GM19025 (cell line): ENCODE data around the gene NOS2.
"Not testable (repeated sequence)": the region's sequence is repeated elsewhere in the genome, so short reads cannot be mapped to it uniquely, and the experiment has no call there.

Experiments used
- ATAC-seq: cut with Tn5 transposase; IDR thresholded peaks from one replicate; pipeline ENCODE4 v1.9.1; 2021; ENCODE audit warnings: mild to moderate bottlenecking, low read depth, moderate library complexity; ENCODE audit not compliant: unreplicated experiment

Gene NOS2

GRCh38 chr17:27793168-27793905, 7.0 kb downstream of the NOS2 start:
- no peak for ATAC-seq

DNA sequence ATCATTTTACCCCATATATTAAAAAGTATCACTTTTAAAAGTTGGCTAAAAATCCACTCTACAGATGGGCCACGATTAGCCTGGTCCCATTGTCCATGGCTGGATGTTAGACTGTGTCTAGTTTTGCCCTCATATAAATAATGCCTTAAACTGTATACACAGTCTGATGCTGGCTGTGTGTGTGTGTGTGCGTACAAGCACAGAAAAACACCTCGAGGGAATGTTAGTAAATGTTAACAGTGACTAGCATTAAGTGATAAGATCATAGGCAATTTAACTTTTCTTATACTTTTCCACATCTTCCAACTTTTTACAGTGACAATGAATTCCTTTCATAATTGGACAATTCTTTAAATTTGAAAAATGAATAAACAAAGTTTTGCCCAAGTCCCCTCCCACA, 8.2 kb downstream of the NOS2 start:
- ATAC-seq = no peak

DNA sequence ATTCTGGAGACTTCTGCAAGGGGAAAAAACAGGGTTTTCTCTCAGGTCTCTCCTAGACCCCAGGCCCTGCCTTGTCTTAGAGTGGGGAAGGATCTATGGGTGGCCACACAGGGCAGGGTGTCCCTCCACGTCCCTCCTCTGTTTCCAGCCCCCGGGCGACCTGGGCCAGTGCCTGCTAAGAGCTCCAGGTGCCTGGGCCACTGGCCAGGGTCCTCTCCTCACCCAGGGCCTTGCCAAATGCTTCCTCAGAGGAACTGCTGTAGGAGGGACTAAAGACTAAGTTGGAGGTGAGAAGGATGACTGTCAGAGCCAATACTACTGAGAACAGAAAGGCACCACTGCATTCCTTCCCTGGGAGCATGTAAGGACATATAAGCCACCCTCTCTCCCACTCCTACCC, 11.4 kb downstream of the NOS2 start:
- ATAC-seq = no peak

DNA sequence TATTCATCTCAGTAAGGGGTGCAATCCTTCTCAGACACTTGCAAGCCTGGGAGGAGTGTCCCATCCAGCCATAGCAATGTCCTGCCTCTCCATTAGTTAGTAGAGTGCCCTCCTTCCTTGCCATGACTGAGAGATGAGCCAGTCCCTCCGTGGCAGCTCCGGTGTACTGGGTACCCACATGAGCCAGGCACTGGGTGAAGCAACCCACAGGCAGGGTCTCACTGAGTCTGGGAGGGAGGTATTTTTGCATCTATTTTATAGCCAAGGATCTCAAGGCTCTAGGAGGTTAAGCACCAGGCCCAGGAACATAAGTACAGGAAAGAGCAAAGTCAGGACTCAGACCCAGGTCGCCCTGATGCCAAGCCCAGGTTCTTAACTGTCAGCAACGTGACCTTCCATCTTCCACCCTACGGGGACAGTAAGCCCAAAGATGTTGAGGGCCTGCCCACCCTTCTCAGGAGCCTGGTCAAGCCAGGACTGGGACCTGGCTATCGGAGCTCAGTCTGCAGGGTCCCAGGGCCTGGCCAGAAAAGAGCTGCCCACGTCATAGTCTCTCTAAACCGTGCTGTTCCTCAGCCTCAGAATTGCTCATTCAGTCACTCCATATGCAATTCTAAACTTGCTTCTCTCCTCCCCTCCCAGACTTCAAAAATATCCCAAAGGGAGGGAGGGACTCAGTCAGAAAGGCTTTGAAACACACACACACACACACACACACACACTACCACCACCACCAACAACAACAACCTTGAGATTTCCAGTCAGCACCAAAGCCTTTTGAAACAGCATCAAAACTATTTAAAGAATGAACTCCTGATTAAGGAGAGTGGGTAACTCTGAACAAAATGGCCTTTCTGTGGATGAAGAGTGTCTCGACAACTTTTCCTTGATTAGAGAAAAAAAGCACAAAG, 16.6 kb downstream of the NOS2 start:
- no peak for ATAC-seq

- ATAC-seq = no peak
Measured at GRCh38 chr17:27782791-27783206, 17.5 kb downstream of the NOS2 start.

DNA sequence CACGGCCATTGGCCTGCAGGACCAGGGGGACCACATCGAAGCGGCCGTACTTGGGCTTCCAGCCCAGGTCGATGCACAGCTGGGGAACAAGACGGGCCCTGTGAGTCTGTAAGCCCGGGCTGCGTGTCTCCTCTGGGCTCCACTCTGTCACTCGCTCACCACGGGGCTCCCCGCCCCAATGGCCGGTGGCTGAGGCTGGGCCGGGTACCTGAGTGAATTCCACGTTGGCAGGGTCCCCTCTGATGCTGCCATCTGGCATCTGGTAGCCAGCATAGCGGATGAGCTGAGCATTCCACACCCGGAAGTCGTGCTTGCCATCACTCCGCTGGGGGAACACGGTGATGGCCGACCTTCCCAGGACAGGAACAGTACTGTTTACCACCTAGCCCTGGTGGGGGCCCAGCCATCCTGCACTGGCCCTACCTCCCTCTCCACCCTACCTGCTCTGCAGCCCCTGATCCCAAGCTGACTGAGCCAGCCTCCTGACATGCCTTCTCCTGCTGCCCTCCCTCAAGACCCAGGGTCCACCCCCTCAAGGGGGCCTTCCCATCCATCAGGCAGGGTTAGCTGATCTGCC, 19.4 kb downstream of the NOS2 start:
- ATAC-seq = no peak

- ATAC-seq = no peak
Measured at GRCh38 chr17:27780092-27780827, 20.1 kb downstream of the NOS2 start.

DNA sequence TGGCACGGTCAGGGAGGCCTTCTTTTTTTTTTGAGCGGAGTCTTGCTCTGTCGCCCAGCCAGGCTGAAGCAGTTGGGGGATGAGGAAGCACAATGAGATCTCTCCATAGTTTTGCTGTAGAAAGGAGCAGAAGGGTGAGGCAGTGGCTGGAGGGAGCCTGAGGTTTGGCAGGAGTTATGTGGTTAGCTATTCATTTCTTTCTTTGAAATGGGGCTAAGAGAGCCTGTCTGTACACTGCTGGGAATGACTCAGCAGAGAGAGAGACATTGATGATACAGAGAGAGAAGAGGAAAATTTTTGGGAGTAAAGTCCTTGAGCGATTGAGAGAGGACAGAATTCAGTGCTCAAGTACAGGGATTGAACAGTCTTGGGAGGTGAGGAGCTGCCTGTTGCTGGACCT, 22.1 kb downstream of the NOS2 start:
- no peak for ATAC-seq

- no peak for ATAC-seq
Measured at GRCh38 chr17:27776882-27777624, 23.3 kb downstream of the NOS2 start.

DNA sequence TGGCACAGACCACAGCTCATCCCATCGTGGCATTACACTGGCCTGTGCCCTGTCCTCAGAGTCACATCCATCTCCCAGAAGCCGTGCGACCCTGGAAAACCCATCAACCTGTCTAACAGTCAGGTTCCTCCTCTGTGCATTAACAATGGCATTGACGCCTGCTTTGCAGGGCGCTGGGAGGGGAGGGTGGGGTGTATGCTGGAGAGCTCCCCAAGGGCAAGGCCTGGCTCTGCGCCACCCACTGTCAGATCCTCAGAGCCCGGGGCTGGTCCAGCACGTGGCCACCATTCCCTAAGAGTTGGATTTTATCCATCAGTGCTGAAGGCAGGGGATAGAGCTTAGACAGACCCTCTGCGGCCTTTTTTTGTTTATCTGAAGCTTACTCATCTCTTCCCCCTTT, 28.7 kb downstream of the NOS2 start:
- no peak for ATAC-seq

DNA sequence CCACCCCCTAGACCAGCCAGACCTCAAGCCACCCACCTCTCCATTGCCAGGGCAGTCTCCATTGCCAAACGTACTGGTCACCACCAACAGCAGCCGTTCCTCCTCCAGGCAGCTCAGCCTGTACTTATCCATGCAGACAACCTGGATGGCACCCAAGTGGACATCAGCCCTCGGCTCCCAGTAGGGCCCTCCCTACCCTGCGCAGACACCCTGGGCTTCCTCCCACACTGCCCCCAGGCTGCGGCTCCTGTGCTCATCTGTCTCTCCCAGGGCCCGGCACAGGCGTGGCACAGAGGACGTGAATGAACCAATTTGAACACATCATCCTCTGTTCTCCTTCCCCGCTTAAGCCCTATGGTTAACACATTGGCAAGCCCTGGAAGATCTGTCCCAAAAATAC, 29.5 kb downstream of the NOS2 start:
- no peak for ATAC-seq

DNA sequence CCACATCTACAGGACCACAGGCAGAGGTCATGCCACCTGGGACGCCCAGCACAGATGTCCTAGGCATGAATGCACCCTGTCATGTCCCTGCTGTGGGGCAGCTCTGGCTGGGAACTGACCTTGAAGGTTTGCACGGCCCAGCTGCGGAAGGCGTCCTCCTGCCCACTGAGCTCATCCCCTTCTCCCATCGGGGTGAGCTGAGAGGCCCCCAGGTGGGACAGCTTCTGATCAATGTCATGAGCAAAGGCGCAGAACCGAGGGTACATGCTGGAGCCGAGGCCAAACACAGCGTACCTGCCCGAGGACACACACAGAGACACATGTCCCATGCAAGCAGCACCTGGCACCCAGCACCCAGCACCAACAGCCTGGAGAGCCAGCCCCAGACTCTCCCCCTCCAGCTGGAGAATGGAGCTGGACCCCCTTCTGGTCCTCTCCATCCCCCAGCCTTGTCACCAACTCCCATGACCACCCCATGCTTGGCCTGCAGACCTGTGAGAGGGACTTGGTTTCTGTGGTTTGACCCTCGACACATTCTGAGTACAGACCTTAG, 31.4 kb downstream of the NOS2 start:
- ATAC-seq = no peak

DNA sequence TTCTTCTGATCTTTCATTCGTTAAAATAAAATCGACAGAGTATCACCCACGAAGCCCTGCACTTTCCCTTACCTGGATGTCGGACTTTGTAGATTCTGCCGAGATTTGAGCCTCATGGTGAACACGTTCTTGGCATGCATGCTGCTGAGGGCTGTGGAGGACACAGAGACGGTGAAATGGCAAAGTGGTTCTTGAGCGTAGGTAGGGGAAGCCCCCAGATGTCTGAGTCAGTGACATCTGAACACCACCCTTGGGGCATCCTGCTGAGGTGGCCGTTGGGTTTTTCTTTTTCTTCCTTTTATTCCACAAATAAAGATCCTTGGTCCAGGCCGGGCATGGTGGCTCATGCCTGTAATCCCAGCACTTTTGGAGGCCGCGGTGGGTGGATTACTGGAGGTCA, 33.9 kb downstream of the NOS2 start:
- no peak for ATAC-seq

- ATAC-seq = no peak
Measured at GRCh38 chr17:27765353-27765752, 35.0 kb downstream of the NOS2 start.

DNA sequence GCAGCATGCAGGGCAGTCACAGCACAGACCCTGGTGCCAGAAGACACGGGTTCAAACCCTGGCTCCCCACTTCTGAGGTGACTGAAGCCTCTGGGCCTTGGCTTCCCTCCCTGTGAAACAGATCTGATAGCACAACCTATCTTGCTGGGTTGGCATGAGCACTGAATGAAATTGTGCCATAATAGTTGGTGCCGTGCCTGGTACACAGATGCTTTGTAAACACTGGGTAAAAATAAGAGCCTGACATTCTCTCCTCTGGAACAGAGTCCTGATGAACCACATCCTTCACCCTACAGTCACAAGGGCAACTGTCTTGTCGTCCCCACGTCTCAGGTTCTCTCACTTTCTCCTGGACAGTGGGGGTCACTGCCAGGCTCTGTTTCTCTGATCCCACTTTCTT, 35.7 kb downstream of the NOS2 start:
- no peak for ATAC-seq

GRCh38 chr17:27762527-27763305, 37.6 kb downstream of the NOS2 start:
- ATAC-seq = no peak

GRCh38 chr17:27760931-27761330, 39.4 kb downstream of the NOS2 start:
- not testable (repeated sequence) for ATAC-seq

DNA sequence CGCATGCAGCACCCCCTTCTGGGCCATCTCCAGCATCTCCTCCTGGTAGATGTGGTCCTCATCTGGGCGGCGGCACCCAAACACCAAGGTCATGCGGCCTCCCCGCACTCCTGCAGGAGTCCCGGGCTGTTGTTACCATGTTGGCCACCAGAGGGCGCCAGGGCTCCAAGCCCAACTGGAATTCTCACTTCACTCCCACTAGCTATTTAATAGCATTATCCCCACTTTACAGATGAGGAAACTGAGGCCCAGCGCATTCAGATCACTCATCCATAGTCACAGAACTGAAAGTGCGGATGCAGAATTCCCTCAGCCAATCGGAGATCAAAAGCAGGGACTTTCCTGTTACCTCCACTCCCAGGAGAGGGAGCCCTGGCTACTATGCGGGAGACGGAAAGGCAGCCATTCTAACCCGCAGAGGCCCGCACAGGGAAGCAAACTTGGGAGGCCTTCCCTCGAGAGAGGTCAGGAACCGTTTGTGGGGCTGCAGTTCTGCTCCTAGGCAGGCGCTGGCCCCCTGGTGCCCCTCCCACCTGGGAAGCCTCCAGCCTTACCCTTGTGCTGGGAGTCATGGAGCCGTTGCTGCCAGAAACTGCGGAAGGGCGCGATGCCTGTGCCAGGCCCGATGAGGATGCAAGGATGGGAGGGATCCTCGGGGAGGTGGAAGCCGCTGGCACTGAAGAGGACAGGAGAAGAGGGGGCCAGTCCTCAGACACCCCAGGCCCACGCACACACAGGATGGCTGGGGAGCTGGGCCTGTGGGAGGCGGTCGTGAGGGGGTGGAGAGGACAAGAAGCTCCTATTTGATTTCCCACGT, 40.1 kb downstream of the NOS2 start:
- no peak for ATAC-seq
